ENCODE data around the gene TGM6. TPM values are rescaled to one million over a fixed set of nuclear protein-coding genes. Genes with fewer than 3 reads are reported as not detected.

The TGM6 gene
- polyA plus RNA-seq, 1 experiment: not detected

- H3K4me3 ChIP-seq (ENCODE audit: low read depth, low read length): no peak overlapping the region
- no peak for DNase-seq (ENCODE audit: low read depth, low spot score)
- CTCF ChIA-PET: no interaction called here
- H3K27me3 ChIP-seq (ENCODE audit: control insufficient read depth, insufficient read depth, low read length): peaks cover 2% of the 10 kb centered on the region
- POLR2A ChIA-PET: no interaction called here
- no peak overlapping the region for H3K27ac ChIP-seq (ENCODE audit: low read depth, low read length)
- TF ChIP-seq, protein P1, sequence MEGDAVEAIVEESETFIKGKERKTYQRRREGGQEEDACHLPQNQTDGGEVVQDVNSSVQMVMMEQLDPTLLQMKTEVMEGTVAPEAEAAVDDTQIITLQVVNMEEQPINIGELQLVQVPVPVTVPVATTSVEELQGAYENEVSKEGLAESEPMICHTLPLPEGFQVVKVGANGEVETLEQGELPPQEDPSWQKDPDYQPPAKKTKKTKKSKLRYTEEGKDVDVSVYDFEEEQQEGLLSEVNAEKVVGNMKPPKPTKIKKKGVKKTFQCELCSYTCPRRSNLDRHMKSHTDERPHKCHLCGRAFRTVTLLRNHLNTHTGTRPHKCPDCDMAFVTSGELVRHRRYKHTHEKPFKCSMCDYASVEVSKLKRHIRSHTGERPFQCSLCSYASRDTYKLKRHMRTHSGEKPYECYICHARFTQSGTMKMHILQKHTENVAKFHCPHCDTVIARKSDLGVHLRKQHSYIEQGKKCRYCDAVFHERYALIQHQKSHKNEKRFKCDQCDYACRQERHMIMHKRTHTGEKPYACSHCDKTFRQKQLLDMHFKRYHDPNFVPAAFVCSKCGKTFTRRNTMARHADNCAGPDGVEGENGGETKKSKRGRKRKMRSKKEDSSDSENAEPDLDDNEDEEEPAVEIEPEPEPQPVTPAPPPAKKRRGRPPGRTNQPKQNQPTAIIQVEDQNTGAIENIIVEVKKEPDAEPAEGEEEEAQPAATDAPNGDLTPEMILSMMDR (IDR thresholded peaks at IDR 0.05; ENCODE audit: low read depth, low read length): no peak
- H3K9me3 ChIP-seq (ENCODE audit: control insufficient read depth, insufficient read depth, low read length): no peaks in the 10 kb centered on the region; the same call in 1 of the 2 replicates
Observed at GRCh38 chr20:2335096-2335870, 45.4 kb upstream of the TGM6 start.

DNA sequence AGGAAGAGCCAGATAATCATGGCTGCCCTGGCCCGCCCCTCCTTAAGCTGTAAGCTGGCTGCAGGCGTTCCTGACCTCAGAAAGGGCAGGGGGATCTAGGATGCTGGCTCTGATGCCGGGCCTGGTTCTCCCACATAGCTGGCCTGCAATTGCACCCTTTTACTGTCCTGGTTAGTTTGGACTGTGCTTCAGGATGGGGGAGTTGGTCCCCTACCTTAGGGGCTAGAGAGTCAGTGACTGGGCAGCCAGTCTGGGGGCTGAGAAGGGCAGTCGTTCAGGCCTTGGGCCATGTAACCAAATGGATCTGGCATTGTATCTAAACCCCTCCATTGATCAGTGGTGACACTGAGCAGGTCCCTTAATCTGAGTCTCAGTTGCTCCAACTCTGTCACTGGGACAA is 44.2 kb upstream of the TGM6 start:
- H3K9me3 ChIP-seq (ENCODE audit: control insufficient read depth, insufficient read depth, low read length): no peaks in the 10 kb centered on the region; the same call in 1 of the 2 replicates
- no peak overlapping the region for H3K4me3 ChIP-seq (ENCODE audit: low read depth, low read length)
- DNase-seq (ENCODE audit: low read depth, low spot score): no peak
- peaks cover 2% of the 10 kb centered on the region for H3K27me3 ChIP-seq (ENCODE audit: control insufficient read depth, insufficient read depth, low read length)
- TF ChIP-seq, protein P1 (IDR thresholded peaks at IDR 0.05; ENCODE audit: low read depth, low read length): no peak
- CTCF ChIA-PET: no interaction called here
- no peak overlapping the region for H3K27ac ChIP-seq (ENCODE audit: low read depth, low read length)
- POLR2A ChIA-PET: no interaction called here

- Histone ChIP-seq H3K4me3 (ENCODE audit: low read depth, low read length) (no peak overlapping the region), H3K27me3 (ENCODE audit: control insufficient read depth, insufficient read depth, low read length) (peaks cover 2% of the 10 kb centered on the region), H3K9me3 (ENCODE audit: control insufficient read depth, insufficient read depth, low read length) (no peaks in the 10 kb centered on the region; the same call in 1 of the 2 replicates), H3K27ac (ENCODE audit: low read depth, low read length) (no peak overlapping the region)
- no peak for DNase-seq (ENCODE audit: low read depth, low spot score)
- POLR2A ChIA-PET: no interaction called here
- CTCF ChIA-PET: no interaction called here
- TF ChIP-seq, protein P1 (IDR thresholded peaks at IDR 0.05; ENCODE audit: low read depth, low read length): no peak
Observed at GRCh38 chr20:2337142-2337541, 43.6 kb upstream of the TGM6 start.

GRCh38 chr20:2338411-2339066 is 42.2 kb upstream of the TGM6 start:
- ChIA-PET CTCF (no interaction called here), POLR2A (no interaction called here)
- DNase-seq (ENCODE audit: low read depth, low spot score): no peak
- peaks cover 2% of the 10 kb centered on the region for H3K27me3 ChIP-seq (ENCODE audit: control insufficient read depth, insufficient read depth, low read length)
- no peaks in the 10 kb centered on the region; the same call in 1 of the 2 replicates for H3K9me3 ChIP-seq (ENCODE audit: control insufficient read depth, insufficient read depth, low read length)
- H3K4me3 ChIP-seq (ENCODE audit: low read depth, low read length): no peak overlapping the region
- TF ChIP-seq, protein P1 (IDR thresholded peaks at IDR 0.05; ENCODE audit: low read depth, low read length): no peak
- H3K27ac ChIP-seq (ENCODE audit: low read depth, low read length): no peak overlapping the region

GRCh38 chr20:2340136-2340535 is 40.6 kb upstream of the TGM6 start:
- Histone ChIP-seq H3K9me3 (ENCODE audit: control insufficient read depth, insufficient read depth, low read length) (no peaks in the 10 kb centered on the region), H3K27ac (ENCODE audit: low read depth, low read length) (no peak overlapping the region), H3K27me3 (ENCODE audit: control insufficient read depth, insufficient read depth, low read length) (peaks cover 2% of the 10 kb centered on the region), H3K4me3 (ENCODE audit: low read depth, low read length) (no peak overlapping the region)
- TF ChIP-seq, protein P1 (IDR thresholded peaks at IDR 0.05; ENCODE audit: low read depth, low read length): no peak
- ChIA-PET POLR2A (no interaction called here), CTCF (no interaction called here)
- DNase-seq (ENCODE audit: low read depth, low spot score): no peak

Measured in AG04450 (cell line).